ENCODE results near the gene BRSK2. TPM values are rescaled to one million over a fixed set of nuclear protein-coding genes. Genes with fewer than 3 reads are reported as not detected.
"Not testable (repeated sequence)": the region's sequence is repeated elsewhere in the genome, so short reads cannot be mapped to it uniquely, and the experiment has no call there.

BRSK2 gene
- total RNA-seq (2014; rRNA removed; shearing (Covaris generic)): 3.1 and 4.2 TPM in 2 replicates
- 14.7 and 14.8 TPM in 2 replicates for polyA plus RNA-seq (2014; cell fraction: nucleus; rRNA removed)

- DNase-seq (ENCODE audit: extremely low read depth, low read depth): no peak
These were observed at the start of gene BRSK2 for GRCh38 chr11:1389932-1390568. Gene BRSK2, plus strand, starts transcription at chr11:1389934. Its CDS starts 351 bp downstream, at chr11:1390285.

- no peak for DNase-seq (ENCODE audit: extremely low read depth, low read depth)
These were observed 49.6 kb upstream of the BRSK2 start for GRCh38 chr11:1340111-1340510.

GRCh38 chr11:1341226-1341625 lies 48.5 kb upstream of the BRSK2 start:
- not testable (repeated sequence) for DNase-seq (ENCODE audit: extremely low read depth, low read depth)

GRCh38 chr11:1341928-1342524 lies 47.7 kb upstream of the BRSK2 start:
- DNase-seq (ENCODE audit: extremely low read depth, low read depth): peak; percentile 18

- DNase-seq (ENCODE audit: extremely low read depth, low read depth): no peak
These were observed 46.8 kb upstream of the BRSK2 start for GRCh38 chr11:1342946-1343345.

GRCh38 chr11:1343391-1344055 lies 46.2 kb upstream of the BRSK2 start:
- no peak for DNase-seq (ENCODE audit: extremely low read depth, low read depth)

- no peak for DNase-seq (ENCODE audit: extremely low read depth, low read depth)
These were observed 45.6 kb upstream of the BRSK2 start for GRCh38 chr11:1344056-1344635.

GRCh38 chr11:1345737-1346513 lies 43.8 kb upstream of the BRSK2 start:
- no peak for DNase-seq (ENCODE audit: extremely low read depth, low read depth)

GRCh38 chr11:1346669-1347390 lies 42.9 kb upstream of the BRSK2 start:
- no peak for DNase-seq (ENCODE audit: extremely low read depth, low read depth)

GRCh38 chr11:1347411-1347999 lies 42.2 kb upstream of the BRSK2 start:
- not testable (repeated sequence) for DNase-seq (ENCODE audit: extremely low read depth, low read depth)

GRCh38 chr11:1348146-1348795 lies 41.5 kb upstream of the BRSK2 start:
- no peak for DNase-seq (ENCODE audit: extremely low read depth, low read depth)

- DNase-seq (ENCODE audit: extremely low read depth, low read depth): no peak
These were observed 40.9 kb upstream of the BRSK2 start for GRCh38 chr11:1348796-1349326.

- DNase-seq (ENCODE audit: extremely low read depth, low read depth): no peak
These were observed 40.2 kb upstream of the BRSK2 start for GRCh38 chr11:1349327-1350041.

- no peak for DNase-seq (ENCODE audit: extremely low read depth, low read depth)
These were observed 39.5 kb upstream of the BRSK2 start for GRCh38 chr11:1350086-1350725.

- peak; percentile 54 for DNase-seq (ENCODE audit: extremely low read depth, low read depth)
These were observed 38.3 kb upstream of the BRSK2 start for GRCh38 chr11:1351278-1351937.

GRCh38 chr11:1352696-1353382 lies 36.9 kb upstream of the BRSK2 start:
- DNase-seq (ENCODE audit: extremely low read depth, low read depth): no peak

All from NCI-H460 (cell line).